Measurements from ENCODE around the gene SH2B3. TPM values are rescaled to one million over a fixed set of nuclear protein-coding genes. Genes with fewer than 3 reads are reported as not detected.
A peak's percentile ranks its signal among the peaks of the same experiment; 100 is the strongest.

The SH2B3 gene
- total and polyA plus RNA-seq, 10 donors, result 11.5 to 105 (median 81.9) TPM

DNA sequence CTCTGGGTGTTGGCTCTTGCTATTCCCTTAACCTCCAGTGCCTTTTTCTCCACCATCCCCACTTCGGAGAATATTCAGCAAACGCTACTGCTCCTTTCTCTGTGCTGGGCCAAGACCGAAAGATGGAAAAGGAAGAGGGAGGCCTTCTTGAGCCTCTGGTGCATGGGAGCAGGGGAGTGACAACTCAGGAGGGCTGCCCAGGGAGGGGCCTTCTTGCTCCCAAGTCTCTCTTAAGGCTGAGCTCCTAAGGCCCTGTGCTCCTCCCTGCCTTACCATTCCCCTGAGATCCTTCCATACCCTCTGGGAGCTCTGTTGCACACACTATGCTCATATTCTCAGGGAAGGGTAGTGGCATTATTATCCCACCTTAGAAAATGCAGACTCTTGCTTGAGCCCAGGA, 34.9 kb downstream of the SH2B3 start:
- TF ChIP-seq, protein P1, sequence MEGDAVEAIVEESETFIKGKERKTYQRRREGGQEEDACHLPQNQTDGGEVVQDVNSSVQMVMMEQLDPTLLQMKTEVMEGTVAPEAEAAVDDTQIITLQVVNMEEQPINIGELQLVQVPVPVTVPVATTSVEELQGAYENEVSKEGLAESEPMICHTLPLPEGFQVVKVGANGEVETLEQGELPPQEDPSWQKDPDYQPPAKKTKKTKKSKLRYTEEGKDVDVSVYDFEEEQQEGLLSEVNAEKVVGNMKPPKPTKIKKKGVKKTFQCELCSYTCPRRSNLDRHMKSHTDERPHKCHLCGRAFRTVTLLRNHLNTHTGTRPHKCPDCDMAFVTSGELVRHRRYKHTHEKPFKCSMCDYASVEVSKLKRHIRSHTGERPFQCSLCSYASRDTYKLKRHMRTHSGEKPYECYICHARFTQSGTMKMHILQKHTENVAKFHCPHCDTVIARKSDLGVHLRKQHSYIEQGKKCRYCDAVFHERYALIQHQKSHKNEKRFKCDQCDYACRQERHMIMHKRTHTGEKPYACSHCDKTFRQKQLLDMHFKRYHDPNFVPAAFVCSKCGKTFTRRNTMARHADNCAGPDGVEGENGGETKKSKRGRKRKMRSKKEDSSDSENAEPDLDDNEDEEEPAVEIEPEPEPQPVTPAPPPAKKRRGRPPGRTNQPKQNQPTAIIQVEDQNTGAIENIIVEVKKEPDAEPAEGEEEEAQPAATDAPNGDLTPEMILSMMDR (IDR thresholded peaks at IDR 0.05 in 8 of 11, conservative IDR thresholded peaks at IDR 0.05 in 3 of 11), result no peak
- TF ChIP-seq POLR2AphosphoS5 (IDR thresholded peaks at IDR 0.05) (no peak), POLR2A (IDR thresholded peaks at IDR 0.05) (no peak)
- Histone ChIP-seq H3K4me3 (no peak overlapping the region), H3K9me3 (no peaks in the 10 kb centered on the region), H3K27ac (peak overlapping the region; percentile 53 to 95 (median 92)), H3K4me1 (peaks cover 96 to 100% (median 100%) of the 10 kb centered on the region in 6 donors), H3K27me3 (replicated peaks in 1 of 7) (no peaks in the 10 kb centered on the region), H3K36me3 (peaks cover 0 to 44% (median 4%) of the 10 kb centered on the region in 6 donors)
- 68 to 78% (median 75%) methylated on average over 3 of the region's 3 CpGs for WGBS, 5 donors
- intact Hi-C loops (cut with DNase I; ENCODE audit: low total_unique reads), result no loop called here
- DNase-seq, result peak; percentile 15

DNA sequence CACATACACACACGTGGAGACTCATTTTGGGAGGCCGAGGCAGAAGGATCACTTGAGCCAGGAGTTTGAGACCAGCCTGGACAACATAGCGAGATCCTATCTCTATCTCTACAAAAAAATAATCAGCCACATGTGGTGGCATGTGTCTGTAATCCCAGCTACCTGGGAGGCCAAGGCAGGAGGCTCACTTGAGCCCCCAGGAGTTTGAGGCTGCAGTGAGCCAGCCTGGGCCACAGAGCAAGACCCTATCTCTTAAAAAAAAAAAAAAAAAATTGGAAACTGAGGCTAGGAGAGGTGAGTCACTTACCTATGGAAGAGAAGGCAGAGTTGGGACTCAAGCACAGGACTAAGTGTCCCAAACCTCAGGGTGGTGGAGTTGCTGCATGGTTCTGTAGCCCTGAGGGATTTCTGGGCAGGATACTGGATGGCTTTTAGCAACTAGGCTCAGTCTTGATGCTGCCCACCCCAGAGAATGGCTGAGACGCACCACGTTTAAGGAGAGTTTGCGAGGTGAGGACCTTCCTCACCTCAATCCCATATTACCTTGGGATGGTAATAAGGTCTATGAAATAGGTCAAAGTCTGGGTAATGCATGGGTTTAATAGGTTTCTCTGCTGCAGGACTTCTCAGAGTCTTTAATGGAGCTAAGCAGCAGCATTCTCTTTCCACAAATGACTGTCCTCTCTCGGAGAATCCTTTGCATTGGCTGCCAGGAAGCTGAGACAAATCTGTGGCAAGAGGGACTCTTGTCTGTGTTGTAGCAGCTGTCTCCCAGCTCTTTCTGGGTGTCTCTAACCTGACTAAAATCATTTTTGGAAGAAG, 35.6 kb downstream of the SH2B3 start:
- Histone ChIP-seq H3K4me3 (no peak overlapping the region), H3K27ac (peak overlapping the region in 6 of 8 donors; percentile 91 to 95 (median 92)), H3K9me3 (no peaks in the 10 kb centered on the region), H3K27me3 (replicated peaks in 1 of 7) (no peaks in the 10 kb centered on the region), H3K4me1 (peaks cover 93 to 100% (median 100%) of the 10 kb centered on the region in 6 donors), H3K36me3 (peaks cover 0 to 51% (median 7%) of the 10 kb centered on the region in 6 donors)
- peak; percentile 44 for DNase-seq
- intact Hi-C loops (cut with DNase I; ENCODE audit: low total_unique reads), result no loop called here
- WGBS, 5 donors, result 82 to 92% (median 85%) methylated on average over 6 to 7 of the region's 7 CpGs
- TF ChIP-seq, protein P1 (IDR thresholded peaks at IDR 0.05 in 8 of 11, conservative IDR thresholded peaks at IDR 0.05 in 3 of 11), result no peak
- no peak for TF ChIP-seq POLR2AphosphoS5 (IDR thresholded peaks at IDR 0.05)
- no peak for TF ChIP-seq POLR2A (IDR thresholded peaks at IDR 0.05)

DNA sequence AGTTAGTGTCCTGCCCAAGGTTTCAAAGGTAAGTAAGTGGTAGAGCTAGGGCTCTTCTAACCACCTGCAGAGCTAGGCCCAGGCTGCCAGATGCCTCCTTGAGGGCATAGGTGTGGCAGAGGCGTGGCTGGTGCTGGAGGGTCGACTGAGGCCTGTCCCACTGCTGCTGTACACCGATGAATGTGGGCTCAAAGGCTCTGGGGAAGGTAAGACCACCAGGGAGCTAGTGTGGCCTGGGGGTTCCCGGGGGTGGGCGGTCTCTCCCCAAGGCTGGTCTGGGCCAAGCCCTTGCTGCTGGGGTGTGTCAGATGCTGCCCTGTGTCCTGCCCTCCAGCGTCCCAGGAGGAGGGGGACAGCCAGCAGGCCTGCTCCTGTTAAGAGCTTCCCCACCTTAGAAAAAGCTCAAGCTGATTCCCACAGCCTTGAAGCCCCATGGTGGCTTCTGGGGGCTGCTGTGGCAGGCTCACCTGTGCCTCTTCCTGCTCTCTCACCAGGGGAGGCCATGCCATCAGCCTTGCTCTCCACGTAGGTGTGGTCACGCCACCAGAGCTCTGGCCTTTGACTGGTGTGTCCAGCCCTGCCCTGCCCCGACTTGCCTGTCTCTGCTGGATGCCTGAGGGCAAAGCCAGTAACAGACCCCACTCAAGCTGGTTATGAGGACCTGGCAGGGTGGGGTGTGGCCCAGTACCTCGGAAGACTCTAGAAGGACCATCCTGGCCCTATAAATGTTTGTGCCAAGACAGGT, 36.8 kb downstream of the SH2B3 start:
- Histone ChIP-seq H3K27me3 (replicated peaks in 1 of 7) (no peaks in the 10 kb centered on the region), H3K36me3 (peaks cover 0 to 62% (median 18%) of the 10 kb centered on the region in 6 donors), H3K27ac (peak overlapping the region; percentile 69 to 95 (median 84)), H3K4me3 (no peak overlapping the region), H3K9me3 (no peaks in the 10 kb centered on the region), H3K4me1 (peaks cover 88 to 100% (median 100%) of the 10 kb centered on the region in 6 donors)
- intact Hi-C loops (cut with DNase I; ENCODE audit: low total_unique reads), result no loop called here
- TF ChIP-seq, protein P1 (IDR thresholded peaks at IDR 0.05 in 8 of 11, conservative IDR thresholded peaks at IDR 0.05 in 3 of 11), result no peak
- TF ChIP-seq POLR2AphosphoS5 (IDR thresholded peaks at IDR 0.05), result peak in 2 of 3 donors; percentile 6 to 49
- WGBS, 5 donors, result 70 to 84% (median 81%) methylated on average over 2 to 10 of the region's 10 CpGs
- peak; percentile 74 for DNase-seq

DNA sequence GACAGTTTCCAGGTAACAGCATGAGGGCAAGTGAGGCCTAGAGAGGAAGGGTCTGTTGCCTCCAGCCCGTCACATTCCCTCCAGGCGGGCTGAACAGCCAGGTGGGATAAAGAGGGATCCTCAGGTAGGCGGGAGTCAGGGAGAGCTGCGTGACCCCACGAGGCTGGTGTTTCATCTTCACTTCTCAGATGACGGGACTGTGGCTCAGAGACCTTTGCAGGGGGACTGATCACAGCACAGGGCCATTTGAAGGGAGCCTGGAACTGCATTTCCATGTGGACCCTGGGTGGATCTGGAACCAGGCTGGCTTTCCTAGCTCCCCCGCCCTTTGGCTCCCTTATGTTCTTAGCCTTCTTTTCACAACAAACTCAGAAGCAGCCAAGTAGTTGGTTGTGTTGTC, 37.4 kb downstream of the SH2B3 start:
- WGBS, 5 donors, result 86 to 92% (median 87%) methylated on average over 5 to 7 of the region's 7 CpGs
- no peak for DNase-seq
- Histone ChIP-seq H3K36me3 (peaks cover 0 to 68% (median 24%) of the 10 kb centered on the region in 6 donors), H3K4me1 (peaks cover 86 to 100% (median 100%) of the 10 kb centered on the region in 6 donors), H3K27me3 (replicated peaks in 1 of 7) (no peaks in the 10 kb centered on the region), H3K27ac (peak overlapping the region; percentile 69 to 95 (median 84)), H3K4me3 (no peak overlapping the region), H3K9me3 (no peaks in the 10 kb centered on the region)
- no peak for TF ChIP-seq POLR2A (IDR thresholded peaks at IDR 0.05)
- TF ChIP-seq, protein P1 (IDR thresholded peaks at IDR 0.05 in 8 of 11, conservative IDR thresholded peaks at IDR 0.05 in 3 of 11), result no peak
- TF ChIP-seq POLR2AphosphoS5 (IDR thresholded peaks at IDR 0.05), result no peak
- intact Hi-C loops (cut with DNase I; ENCODE audit: low total_unique reads), result no loop called here
